GM23338 (cell line): Measurements from ENCODE around the gene MAGI3.

Source experiments
- EZH2 ChIP-seq: fragments of 200-600 bp; sonication (generic); IDR thresholded peaks from one replicate; pipeline ENCODE4 v1.8.0; 2017; ENCODE audit warnings: antibody characterized with exemption, mild to moderate bottlenecking, low read depth; ENCODE audit not compliant: unreplicated experiment
- EZH2phosphoT487 ChIP-seq: fragments of 200-600 bp; sonication (generic); IDR thresholded peaks from one replicate; pipeline ENCODE4 v1.8.1; 2018; ENCODE audit warnings: antibody characterized with exemption; ENCODE audit not compliant: unreplicated experiment
- JUNB ChIP-seq: IDR thresholded peaks from one replicate; pipeline ENCODE4 v1.6.1; 2016; ENCODE audit warnings: antibody characterized with exemption; ENCODE audit not compliant: unreplicated experiment
- POLR2AphosphoS5 ChIP-seq: IDR thresholded peaks from 2 replicates; pipeline ENCODE4 v1.6.1; 2016; ENCODE audit warnings: antibody characterized with exemption, low read depth
- TF ChIP-seq, protein P1 (sequence below), 2 experiments: fragments of 200-600 bp in 1 of 2; sonication (generic) in 1 of 2; conservative IDR thresholded peaks; 2 replicates each; pipeline versions ENCODE4 v1.5.1 to v1.6.1; 2016 to 2017; ENCODE audit warnings: antibody characterized with exemption in 2 of 2, low read depth in 2 of 2, mild to moderate bottlenecking in 2 of 2, moderate library complexity in 1 of 2
- TF ChIP-seq, protein P2 (sequence below): fragments of 250-450 bp; sonication (Bioruptor Pico); IDR thresholded peaks from 2 replicates; pipeline ENCODE4 v1.5.0; 2020; ENCODE audit warnings: mild to moderate bottlenecking, moderate library complexity

DNA sequence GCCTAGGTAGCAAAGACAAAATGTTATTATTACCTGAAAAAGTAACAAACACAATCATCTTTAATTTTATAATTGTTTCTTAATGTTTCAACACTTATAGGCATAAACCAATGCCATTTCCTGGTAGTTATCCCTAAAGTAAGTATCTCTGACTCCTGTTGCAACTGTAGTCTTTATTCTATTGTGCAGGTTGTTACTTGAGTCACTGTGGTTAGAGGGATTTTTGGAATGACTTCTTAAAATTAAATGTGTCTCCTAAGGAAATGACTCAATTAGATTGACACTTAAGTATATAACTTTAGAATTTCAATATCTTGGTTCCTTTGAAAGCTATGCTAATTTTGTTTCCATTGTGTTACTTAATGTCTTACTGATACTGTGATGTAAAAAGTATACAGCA, 225.1 kb downstream of the MAGI3 start:
- TF ChIP-seq, protein P1, sequence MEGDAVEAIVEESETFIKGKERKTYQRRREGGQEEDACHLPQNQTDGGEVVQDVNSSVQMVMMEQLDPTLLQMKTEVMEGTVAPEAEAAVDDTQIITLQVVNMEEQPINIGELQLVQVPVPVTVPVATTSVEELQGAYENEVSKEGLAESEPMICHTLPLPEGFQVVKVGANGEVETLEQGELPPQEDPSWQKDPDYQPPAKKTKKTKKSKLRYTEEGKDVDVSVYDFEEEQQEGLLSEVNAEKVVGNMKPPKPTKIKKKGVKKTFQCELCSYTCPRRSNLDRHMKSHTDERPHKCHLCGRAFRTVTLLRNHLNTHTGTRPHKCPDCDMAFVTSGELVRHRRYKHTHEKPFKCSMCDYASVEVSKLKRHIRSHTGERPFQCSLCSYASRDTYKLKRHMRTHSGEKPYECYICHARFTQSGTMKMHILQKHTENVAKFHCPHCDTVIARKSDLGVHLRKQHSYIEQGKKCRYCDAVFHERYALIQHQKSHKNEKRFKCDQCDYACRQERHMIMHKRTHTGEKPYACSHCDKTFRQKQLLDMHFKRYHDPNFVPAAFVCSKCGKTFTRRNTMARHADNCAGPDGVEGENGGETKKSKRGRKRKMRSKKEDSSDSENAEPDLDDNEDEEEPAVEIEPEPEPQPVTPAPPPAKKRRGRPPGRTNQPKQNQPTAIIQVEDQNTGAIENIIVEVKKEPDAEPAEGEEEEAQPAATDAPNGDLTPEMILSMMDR (conservative IDR thresholded peaks at IDR 0.05; ENCODE audit: low read depth in 2 of 2): no peak
- TF ChIP-seq POLR2AphosphoS5 (no peak), EZH2 (no peak), EZH2phosphoT487 (no peak), JUNB (no peak)
- TF ChIP-seq, protein P2, sequence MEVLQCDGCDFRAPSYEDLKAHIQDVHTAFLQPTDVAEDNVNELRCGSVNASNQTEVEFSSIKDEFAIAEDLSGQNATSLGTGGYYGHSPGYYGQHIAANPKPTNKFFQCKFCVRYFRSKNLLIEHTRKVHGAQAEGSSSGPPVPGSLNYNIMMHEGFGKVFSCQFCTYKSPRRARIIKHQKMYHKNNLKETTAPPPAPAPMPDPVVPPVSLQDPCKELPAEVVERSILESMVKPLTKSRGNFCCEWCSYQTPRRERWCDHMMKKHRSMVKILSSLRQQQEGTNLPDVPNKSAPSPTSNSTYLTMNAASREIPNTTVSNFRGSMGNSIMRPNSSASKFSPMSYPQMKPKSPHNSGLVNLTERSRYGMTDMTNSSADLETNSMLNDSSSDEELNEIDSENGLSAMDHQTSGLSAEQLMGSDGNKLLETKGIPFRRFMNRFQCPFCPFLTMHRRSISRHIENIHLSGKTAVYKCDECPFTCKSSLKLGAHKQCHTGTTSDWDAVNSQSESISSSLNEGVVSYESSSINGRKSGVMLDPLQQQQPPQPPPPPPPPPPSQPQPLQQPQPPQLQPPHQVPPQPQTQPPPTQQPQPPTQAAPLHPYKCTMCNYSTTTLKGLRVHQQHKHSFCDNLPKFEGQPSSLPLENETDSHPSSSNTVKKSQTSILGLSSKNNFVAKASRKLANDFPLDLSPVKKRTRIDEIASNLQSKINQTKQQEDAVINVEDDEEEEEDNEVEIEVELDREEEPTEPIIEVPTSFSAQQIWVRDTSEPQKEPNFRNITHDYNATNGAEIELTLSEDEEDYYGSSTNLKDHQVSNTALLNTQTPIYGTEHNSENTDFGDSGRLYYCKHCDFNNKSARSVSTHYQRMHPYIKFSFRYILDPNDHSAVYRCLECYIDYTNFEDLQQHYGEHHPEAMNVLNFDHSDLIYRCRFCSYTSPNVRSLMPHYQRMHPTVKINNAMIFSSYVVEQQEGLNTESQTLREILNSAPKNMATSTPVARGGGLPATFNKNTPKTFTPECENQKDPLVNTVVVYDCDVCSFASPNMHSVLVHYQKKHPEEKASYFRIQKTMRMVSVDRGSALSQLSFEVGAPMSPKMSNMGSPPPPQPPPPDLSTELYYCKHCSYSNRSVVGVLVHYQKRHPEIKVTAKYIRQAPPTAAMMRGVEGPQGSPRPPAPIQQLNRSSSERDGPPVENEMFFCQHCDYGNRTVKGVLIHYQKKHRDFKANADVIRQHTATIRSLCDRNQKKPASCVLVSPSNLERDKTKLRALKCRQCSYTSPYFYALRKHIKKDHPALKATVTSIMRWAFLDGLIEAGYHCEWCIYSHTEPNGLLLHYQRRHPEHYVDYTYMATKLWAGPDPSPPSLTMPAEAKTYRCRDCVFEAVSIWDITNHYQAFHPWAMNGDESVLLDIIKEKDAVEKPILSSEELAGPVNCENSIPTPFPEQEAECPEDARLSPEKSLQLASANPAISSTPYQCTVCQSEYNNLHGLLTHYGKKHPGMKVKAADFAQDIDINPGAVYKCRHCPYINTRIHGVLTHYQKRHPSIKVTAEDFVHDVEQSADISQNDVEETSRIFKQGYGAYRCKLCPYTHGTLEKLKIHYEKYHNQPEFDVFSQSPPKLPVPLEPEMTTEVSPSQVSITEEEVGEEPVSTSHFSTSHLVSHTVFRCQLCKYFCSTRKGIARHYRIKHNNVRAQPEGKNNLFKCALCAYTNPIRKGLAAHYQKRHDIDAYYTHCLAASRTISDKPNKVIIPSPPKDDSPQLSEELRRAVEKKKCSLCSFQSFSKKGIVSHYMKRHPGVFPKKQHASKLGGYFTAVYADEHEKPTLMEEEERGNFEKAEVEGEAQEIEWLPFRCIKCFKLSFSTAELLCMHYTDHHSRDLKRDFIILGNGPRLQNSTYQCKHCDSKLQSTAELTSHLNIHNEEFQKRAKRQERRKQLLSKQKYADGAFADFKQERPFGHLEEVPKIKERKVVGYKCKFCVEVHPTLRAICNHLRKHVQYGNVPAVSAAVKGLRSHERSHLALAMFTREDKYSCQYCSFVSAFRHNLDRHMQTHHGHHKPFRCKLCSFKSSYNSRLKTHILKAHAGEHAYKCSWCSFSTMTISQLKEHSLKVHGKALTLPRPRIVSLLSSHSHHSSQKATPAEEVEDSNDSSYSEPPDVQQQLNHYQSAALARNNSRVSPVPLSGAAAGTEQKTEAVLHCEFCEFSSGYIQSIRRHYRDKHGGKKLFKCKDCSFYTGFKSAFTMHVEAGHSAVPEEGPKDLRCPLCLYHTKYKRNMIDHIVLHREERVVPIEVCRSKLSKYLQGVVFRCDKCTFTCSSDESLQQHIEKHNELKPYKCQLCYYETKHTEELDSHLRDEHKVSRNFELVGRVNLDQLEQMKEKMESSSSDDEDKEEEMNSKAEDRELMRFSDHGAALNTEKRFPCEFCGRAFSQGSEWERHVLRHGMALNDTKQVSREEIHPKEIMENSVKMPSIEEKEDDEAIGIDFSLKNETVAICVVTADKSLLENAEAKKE (CRISPR knock-in tag): no peak
